ENCODE measurements around the gene NUMA1.

Gene NUMA1

DNA sequence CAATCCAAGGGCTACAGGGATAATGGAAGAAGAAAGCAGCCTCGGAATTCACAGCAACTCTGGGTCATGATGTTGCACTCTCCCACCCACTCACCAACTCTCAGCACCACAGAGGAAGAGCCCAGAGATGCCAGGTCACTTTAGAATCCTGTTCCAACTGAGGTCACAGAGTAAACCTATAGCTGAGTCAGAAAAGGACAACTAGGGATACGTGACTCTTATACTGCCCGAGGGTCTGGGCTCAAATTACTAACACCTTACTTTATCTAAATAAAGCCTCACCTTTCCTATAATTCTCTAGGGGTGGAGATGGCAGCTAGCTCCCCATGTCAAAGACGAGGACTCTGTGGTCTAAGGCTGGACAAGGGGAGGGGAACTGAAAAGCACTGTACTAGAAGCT is 57.0 kb downstream of the NUMA1 start:
- DNase-seq (ENCODE audit: low spot score): no peak

DNA sequence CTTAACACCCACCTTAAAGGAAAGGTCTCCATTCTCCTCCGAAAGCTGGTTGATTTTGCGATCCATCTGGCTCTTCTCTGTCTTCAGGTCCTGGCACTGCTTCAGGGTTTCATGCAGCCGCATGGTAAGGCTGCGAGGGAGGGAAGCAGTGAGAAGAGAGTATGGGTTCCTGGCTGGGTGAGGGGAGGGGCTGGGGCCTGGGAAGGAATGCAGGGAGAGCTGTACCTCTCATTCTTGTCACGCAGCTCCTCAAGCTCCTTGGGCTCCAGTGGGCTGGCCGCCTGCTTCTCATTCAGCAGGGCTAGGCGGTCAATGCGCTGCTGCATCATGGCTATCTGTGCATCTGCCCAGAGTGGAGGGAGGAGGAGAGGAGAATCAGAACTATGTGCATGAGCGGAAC is 62.2 kb downstream of the NUMA1 start:
- DNase-seq (ENCODE audit: low spot score): no peak

DNA sequence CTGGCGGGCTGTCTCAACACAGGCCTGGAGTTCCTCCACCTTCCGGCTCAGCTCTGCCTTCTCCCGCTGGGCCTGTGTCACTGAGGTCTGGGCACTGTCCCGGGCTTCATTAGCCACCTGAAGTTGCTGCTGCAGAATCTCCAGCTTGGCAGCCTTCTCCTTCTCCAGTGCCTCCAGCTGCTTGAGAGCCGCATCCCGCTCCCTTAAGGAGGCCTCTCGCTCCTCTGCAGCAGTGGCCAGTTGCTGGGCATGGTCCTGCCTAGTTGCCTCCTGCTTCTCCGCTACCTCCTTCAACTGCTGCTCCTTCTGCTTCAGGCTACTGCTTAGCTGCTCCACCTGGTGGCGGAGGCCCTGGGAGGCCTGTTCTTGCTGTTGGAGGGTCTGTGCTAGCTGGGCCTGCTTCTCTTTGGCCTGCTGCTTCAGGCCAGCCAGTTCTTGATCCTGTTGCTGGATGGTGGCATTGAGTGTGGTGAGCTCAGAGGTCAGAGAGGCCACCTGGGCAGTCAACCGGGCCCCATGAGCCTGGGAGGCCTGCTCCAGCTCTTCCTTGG is 64.8 kb downstream of the NUMA1 start:
- peak; percentile 65 for DNase-seq (ENCODE audit: low spot score)

DNA sequence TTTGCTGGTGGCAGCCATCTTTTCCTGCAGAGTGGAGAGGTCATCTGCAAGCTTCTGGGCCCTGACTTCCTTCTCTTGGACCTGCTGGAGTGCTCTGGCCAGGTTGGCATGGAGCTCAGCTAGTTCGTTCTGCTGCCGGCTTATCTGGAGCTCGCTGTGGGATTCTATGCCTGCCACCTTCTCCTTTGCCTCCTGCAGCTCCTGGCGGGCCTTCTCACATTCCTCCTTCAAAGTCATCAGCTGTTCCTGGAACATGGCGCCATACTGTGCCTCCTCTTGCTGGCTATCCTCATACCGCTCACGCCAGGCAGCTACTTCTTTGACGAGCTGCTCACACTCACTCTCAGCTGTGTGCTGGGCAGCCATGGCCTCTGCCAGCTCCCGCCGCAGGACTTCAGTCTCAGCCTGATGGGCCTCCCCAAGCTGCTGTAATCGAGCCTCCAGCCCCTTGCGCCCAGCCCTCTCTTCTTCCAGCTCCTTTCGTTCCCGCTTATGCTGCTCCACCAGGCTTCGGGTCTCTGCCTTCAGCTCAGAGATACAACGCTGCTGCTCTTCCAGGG is 65.5 kb downstream of the NUMA1 start:
- DNase-seq (ENCODE audit: low spot score): no peak

- DNase-seq (ENCODE audit: low spot score): no peak
These were observed 66.3 kb downstream of the NUMA1 start for GRCh38 chr11:72013765-72014711.

DNA sequence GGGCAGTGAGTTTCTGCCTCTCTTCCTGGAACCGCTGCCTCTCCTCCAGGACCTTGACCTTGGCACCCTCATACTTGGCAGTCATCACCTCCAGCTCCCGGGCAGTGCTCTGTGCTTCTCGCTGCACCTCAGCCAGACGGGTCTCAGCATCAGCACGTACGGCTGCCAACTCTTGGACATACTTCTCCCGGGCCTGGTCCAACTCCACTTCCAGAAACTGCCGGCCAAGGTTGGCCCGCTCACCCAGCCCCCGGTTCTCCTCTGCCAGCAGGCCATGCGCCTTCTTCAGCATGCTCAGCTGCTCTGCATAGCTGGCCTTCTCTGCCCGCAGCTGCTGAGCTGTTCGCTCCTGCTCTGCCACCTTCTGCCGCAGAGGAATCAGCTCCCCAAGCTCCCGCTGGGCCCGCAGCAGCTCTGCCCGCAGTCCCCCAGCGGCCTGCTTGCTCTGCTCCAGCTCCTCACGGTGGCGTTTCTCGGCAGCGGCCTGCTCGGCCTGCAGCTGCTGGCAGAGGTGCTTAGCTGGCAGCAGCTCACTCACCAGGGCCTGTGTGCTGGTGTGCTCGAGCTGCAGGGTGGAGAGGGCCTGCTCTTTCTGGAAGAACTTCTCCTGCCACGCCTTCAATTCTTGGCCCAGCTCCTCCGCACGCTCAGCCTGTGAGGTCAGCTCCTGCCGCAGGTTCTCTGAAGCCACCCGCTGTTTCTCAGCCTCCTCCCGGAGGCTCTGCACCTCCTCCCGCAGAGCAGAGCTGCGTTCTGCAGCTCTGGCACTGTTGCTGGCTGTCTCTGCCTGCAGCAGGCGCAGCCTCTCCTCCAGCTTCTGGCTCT is 67.2 kb downstream of the NUMA1 start:
- DNase-seq (ENCODE audit: low spot score): no peak

GRCh38 chr11:72012091-72012630 is 68.2 kb downstream of the NUMA1 start:
- no peak for DNase-seq (ENCODE audit: low spot score)

- no peak for DNase-seq (ENCODE audit: low spot score)
These were observed 69.7 kb downstream of the NUMA1 start for GRCh38 chr11:72010529-72011233.

DNA sequence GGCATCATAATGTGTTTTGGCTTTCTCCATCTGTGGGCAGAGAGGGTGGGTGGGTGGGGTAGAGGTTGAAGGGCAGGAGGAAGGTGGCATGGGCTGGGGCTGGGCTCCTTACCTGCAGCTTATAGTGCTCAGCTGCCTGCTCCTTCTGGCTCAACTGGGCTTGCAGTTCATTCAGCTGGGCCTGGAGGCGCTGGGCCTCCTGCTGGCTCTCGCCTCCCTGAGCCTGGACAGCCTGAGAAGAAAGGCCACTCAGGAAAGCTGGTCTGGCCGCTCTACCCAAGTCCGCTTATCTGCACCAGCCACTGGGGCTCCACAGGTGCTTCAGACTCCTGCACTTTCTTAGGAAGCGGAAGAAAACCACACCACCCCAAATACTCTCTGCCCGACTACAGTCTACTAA is 71.2 kb downstream of the NUMA1 start:
- no peak for DNase-seq (ENCODE audit: low spot score)

GRCh38 chr11:72008728-72009127 is 71.6 kb downstream of the NUMA1 start:
- no peak for DNase-seq (ENCODE audit: low spot score)

DNA sequence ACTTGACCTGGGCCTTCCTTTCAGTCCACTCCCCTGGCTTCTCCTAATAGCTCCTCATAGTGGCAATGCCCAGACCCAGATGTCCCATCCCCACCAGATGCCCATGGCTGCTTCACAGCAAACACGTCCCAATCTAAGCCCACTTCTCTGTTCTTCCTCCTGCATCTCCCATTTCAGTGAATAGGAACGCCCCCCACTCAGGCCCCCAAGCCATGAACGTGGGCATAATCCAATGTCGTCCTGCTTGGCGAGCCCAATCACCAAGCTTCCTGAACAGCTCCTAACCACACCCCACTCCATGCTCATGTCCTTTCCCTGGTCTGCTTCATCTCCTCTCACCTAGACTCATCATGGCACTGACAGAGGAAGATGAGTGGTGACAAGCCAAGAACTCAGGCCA is 72.8 kb downstream of the NUMA1 start:
- DNase-seq (ENCODE audit: low spot score): no peak

DNA sequence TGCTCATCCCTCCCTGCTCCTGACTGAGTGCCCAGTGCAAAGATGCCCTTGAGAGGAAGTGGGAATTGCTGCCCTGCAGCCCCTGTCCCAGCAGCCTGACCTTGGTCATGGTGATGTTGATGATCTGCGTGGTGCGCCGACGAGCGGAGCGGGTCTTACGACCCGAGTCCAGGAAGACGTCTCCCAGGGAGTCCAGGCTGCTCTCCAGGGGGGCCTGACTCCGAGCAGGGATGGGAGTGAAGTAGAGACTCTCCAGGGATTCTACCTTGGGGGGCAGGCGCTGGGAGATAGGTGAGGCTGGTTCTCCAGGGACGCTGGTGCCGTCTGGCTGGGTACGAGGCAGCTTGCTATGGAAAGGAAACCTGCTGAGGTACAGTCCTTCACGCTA is 73.3 kb downstream of the NUMA1 start:
- DNase-seq (ENCODE audit: low spot score): no peak

DNA sequence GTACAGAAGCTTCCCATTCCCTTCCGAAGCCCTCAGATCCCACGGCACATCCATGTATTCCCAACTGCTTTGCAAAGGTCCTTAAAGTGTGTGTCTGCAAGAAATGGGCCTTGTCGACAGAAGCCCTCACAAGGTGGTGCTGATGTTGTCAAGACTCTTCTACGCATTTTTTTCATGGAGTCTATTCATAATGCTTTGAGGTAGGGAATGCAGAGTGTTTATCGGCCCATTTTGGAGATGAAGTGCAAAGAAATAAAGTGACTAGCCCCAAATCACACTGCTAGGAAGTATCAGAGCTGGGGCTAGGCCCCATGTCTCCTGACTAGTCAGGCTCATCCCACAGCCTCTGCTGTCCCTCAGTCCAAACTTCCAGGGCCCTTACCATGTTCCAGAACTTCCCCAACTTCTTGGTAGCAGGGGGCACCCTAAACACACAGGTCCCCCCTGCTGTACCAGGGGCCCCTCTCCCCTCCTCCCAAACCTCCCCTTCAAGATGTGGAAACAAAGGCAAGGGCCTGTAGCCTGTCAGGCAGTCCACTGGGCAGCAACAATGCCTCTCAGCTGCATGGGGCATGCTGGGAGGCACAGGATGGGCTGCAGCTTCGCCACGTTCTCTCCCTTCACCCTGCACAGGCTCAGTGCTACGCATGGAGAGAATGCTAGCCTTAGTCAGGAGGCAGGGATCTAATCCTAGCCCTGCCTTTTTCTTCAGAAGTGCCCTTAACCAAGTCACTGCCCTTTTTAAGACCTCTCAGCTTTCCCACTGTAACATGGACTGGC is 73.8 kb downstream of the NUMA1 start:
- DNase-seq (ENCODE audit: low spot score): no peak

- DNase-seq (ENCODE audit: low spot score): no peak
These were observed 74.7 kb downstream of the NUMA1 start for GRCh38 chr11:72005347-72006260.

DNA sequence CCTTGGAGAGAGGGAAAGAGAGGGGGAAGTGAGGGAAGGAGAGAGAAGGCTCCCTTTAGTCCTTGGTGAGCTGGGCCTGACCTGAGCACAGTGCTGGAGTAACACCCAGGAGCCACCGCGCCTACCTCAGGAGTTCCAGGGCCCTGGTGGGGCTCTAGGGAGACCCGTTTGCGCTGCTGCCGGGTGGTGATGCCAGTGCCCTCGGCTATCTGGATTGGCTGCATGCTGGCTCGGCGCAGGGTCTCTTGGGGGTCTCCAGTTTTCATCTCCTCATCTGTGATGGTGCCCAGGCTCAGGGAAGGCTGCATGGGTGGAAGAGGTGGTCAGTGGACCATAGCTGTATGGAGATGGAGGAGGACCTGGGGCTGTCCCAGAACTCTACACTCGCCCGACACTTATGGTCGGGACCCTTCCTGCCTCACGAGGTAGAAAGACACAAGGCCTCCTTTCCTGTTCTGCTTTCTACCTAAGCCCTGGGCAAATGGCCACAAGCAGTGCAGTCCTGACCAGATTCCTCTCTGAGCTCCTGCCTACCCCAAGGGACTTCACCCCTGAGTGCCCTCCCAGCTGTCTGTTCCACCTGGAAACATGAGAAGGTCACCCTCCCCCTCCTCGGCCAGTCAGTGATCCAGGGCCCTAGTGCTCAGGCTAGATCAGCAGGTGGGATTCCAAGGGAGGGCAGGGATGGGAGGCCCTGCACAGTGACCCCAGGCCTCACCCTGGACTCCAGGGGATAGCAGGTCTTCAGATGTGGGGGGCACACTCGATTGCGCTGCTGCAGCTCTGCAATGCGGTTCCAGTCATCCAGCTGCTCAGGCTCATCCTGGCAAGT is 75.6 kb downstream of the NUMA1 start:
- no peak for DNase-seq (ENCODE audit: low spot score)

- DNase-seq (ENCODE audit: low spot score): no peak
These were observed 76.6 kb downstream of the NUMA1 start for GRCh38 chr11:72003776-72004171.

DNA sequence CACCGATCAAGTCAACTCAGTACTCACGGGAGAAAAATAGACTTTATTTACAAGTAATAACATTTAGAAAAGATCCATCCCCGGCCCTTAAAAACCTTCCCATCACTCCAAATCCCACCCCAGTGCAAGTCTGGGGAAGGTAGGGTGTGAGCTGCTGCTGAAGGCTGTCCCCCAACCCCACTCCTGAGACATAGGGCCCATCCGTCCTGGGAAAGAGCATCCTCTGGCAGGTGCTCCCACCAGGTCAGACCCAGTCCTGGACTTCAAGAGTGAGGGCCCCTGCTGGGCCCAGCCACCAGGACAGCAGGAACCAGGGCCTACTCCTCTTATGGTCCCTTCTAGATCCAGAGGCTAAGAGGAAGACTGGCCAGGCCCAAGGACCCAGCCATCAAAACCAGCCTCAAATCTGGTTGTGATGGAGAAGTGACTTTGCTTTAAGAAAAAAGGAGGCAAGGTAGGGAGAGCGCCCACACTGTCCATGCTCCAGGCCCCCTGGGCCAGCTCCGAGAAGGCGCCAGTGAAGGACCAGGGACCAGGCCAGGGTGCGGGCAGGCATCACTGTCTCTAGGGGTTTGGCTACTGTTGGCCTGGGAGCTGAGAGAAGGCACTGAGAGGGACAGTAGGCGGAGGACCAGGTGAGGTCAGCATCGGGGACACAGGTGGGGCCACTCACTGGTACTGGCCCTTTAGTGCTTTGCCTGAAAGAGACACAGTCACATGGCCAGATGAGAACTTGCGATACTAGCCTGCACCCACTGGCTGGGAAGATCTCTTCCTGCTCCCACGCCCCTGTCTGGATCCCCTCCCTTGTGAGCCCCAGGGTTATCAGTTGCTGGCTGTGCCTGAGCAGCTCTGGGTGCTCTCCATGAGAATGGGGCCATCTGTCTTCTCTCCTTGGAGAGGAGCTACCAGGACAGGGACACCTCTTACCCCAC is 77.2 kb downstream of the NUMA1 start:
- DNase-seq (ENCODE audit: low spot score): no peak
